Measurements from ENCODE around the gene XPR1. TPM values are rescaled to one million over a fixed set of nuclear protein-coding genes. Genes with fewer than 3 reads are reported as not detected.

The XPR1 gene
- total RNA-seq, 1 experiment from 2014 or later, result 29.8 TPM

GRCh38 chr1:180609643-180610555, 21.9 kb upstream of the XPR1 start:
- no peak overlapping the region for H3K4me3 ChIP-seq
- no peaks in the 10 kb centered on the region for H3K36me3 ChIP-seq
- H3K27ac ChIP-seq, result no peak overlapping the region
- H3K4me1 ChIP-seq, result no peaks in the 10 kb centered on the region
- H3K27me3 ChIP-seq, result no peaks in the 10 kb centered on the region
- DNase-seq, result no peak
- no peaks in the 10 kb centered on the region for H3K9me3 ChIP-seq (replicated peaks)

- DNase-seq, result no peak
- Histone ChIP-seq H3K4me1 (no peaks in the 10 kb centered on the region), H3K27me3 (no peaks in the 10 kb centered on the region), H3K36me3 (no peaks in the 10 kb centered on the region), H3K9me3 (replicated peaks) (no peaks in the 10 kb centered on the region), H3K27ac (no peak overlapping the region), H3K4me3 (no peak overlapping the region)
Measured at GRCh38 chr1:180610556-180611015, 21.2 kb upstream of the XPR1 start.

- no peak for DNase-seq
- no peak overlapping the region for H3K27ac ChIP-seq
- H3K9me3 ChIP-seq (replicated peaks), result no peaks in the 10 kb centered on the region
- H3K27me3 ChIP-seq, result no peaks in the 10 kb centered on the region
- no peak overlapping the region for H3K4me3 ChIP-seq
- H3K4me1 ChIP-seq, result no peaks in the 10 kb centered on the region
- no peaks in the 10 kb centered on the region for H3K36me3 ChIP-seq
Measured at GRCh38 chr1:180611016-180611930, 20.5 kb upstream of the XPR1 start.

- no peak for DNase-seq
- Histone ChIP-seq H3K4me3 (no peak overlapping the region), H3K27ac (no peak overlapping the region), H3K9me3 (replicated peaks) (no peaks in the 10 kb centered on the region), H3K4me1 (no peaks in the 10 kb centered on the region), H3K27me3 (no peaks in the 10 kb centered on the region), H3K36me3 (no peaks in the 10 kb centered on the region)
Measured at GRCh38 chr1:180612632-180613031, 19.2 kb upstream of the XPR1 start.

- no peaks in the 10 kb centered on the region for H3K27me3 ChIP-seq
- no peak overlapping the region for H3K4me3 ChIP-seq
- H3K27ac ChIP-seq, result no peak overlapping the region
- H3K36me3 ChIP-seq, result no peaks in the 10 kb centered on the region
- no peaks in the 10 kb centered on the region for H3K9me3 ChIP-seq (replicated peaks)
- DNase-seq, result peak in 1 of 2 experiments; percentile 17
- H3K4me1 ChIP-seq, result no peaks in the 10 kb centered on the region
Measured at GRCh38 chr1:180614730-180615129, 17.1 kb upstream of the XPR1 start.

- Histone ChIP-seq H3K36me3 (no peaks in the 10 kb centered on the region), H3K9me3 (replicated peaks) (no peaks in the 10 kb centered on the region), H3K4me3 (no peak overlapping the region), H3K4me1 (no peaks in the 10 kb centered on the region), H3K27ac (no peak overlapping the region), H3K27me3 (no peaks in the 10 kb centered on the region)
- no peak for DNase-seq
Measured at GRCh38 chr1:180615493-180616290, 16.1 kb upstream of the XPR1 start.

- H3K4me1 ChIP-seq, result no peaks in the 10 kb centered on the region
- H3K27me3 ChIP-seq, result no peaks in the 10 kb centered on the region
- no peak overlapping the region for H3K4me3 ChIP-seq
- no peak for DNase-seq
- no peaks in the 10 kb centered on the region for H3K9me3 ChIP-seq (replicated peaks)
- H3K27ac ChIP-seq, result no peak overlapping the region
- H3K36me3 ChIP-seq, result no peaks in the 10 kb centered on the region
Measured at GRCh38 chr1:180616439-180616838, 15.4 kb upstream of the XPR1 start.

GRCh38 chr1:180617774-180618395, 13.9 kb upstream of the XPR1 start:
- H3K4me3 ChIP-seq, result no peak overlapping the region
- no peaks in the 10 kb centered on the region for H3K4me1 ChIP-seq
- no peaks in the 10 kb centered on the region for H3K9me3 ChIP-seq (replicated peaks)
- H3K27me3 ChIP-seq, result no peaks in the 10 kb centered on the region
- no peak for DNase-seq
- H3K27ac ChIP-seq, result no peak overlapping the region
- H3K36me3 ChIP-seq, result no peaks in the 10 kb centered on the region

GRCh38 chr1:180620581-180620980, 11.2 kb upstream of the XPR1 start:
- no peak for DNase-seq
- H3K27ac ChIP-seq, result no peak overlapping the region
- no peaks in the 10 kb centered on the region for H3K36me3 ChIP-seq
- no peaks in the 10 kb centered on the region for H3K27me3 ChIP-seq
- no peaks in the 10 kb centered on the region for H3K9me3 ChIP-seq (replicated peaks)
- H3K4me1 ChIP-seq, result no peaks in the 10 kb centered on the region
- no peak overlapping the region for H3K4me3 ChIP-seq

- Histone ChIP-seq H3K27ac (no peak overlapping the region), H3K4me1 (no peaks in the 10 kb centered on the region), H3K27me3 (no peaks in the 10 kb centered on the region), H3K4me3 (no peak overlapping the region), H3K9me3 (replicated peaks) (no peaks in the 10 kb centered on the region), H3K36me3 (no peaks in the 10 kb centered on the region)
- DNase-seq, result no peak
Measured at GRCh38 chr1:180622658-180623508, 8.9 kb upstream of the XPR1 start.

- H3K9me3 ChIP-seq (replicated peaks), result no peaks in the 10 kb centered on the region
- no peaks in the 10 kb centered on the region for H3K36me3 ChIP-seq
- no peak overlapping the region for H3K27ac ChIP-seq
- H3K27me3 ChIP-seq, result no peaks in the 10 kb centered on the region
- H3K4me3 ChIP-seq, result no peak overlapping the region
- no peak for DNase-seq
- no peaks in the 10 kb centered on the region for H3K4me1 ChIP-seq
Measured at GRCh38 chr1:180623579-180624347, 8.1 kb upstream of the XPR1 start.

- Histone ChIP-seq H3K36me3 (no peaks in the 10 kb centered on the region), H3K4me1 (no peaks in the 10 kb centered on the region), H3K27ac (no peak overlapping the region), H3K4me3 (no peak overlapping the region), H3K9me3 (replicated peaks) (no peaks in the 10 kb centered on the region), H3K27me3 (no peaks in the 10 kb centered on the region)
- DNase-seq, result no peak
Measured at GRCh38 chr1:180626711-180627110, 5.1 kb upstream of the XPR1 start.

GRCh38 chr1:180627411-180627810, 4.4 kb upstream of the XPR1 start:
- no peak overlapping the region for H3K4me3 ChIP-seq
- no peak for DNase-seq
- H3K36me3 ChIP-seq, result no peaks in the 10 kb centered on the region
- no peaks in the 10 kb centered on the region for H3K9me3 ChIP-seq (replicated peaks)
- no peaks in the 10 kb centered on the region for H3K27me3 ChIP-seq
- no peak overlapping the region for H3K27ac ChIP-seq
- no peaks in the 10 kb centered on the region for H3K4me1 ChIP-seq

Data from SJCRH30 (cell line).